ENCODE results near the gene TMEM69.

DNA sequence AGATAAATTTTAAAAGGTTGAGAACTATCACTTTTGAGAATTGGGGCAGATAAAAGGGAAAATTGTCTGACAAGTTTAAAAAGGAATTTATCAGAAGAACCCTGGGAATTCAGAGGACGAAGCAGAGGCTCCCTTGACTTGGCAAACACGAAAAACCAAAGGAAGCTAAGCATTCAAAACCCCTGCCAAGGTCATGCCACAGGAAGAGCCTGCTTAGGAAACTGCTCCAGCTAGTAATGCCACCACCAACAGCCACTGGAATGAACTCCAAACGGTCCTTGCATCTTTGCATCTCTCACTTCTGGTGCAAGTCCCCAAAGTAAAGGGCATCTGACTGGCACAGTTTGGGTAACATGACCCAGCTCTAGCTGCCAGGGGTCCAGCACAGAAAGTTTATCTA lies 8.9 kb upstream of the TMEM69 start:
- TF ChIP-seq GTF2F1 (IDR thresholded peaks at IDR 0.05; ENCODE audit: borderline replicate concordance, low read depth, low read length) (no peak), CTCF (IDR thresholded peaks at IDR 0.05; ENCODE audit: control extremely low read depth in 1 of 3, insufficient read depth in 1 of 3, low read depth in 1 of 3, low read length in 3 of 3) (no peak), POLR2A (IDR thresholded peaks at IDR 0.05; ENCODE audit: control extremely low read depth in 1 of 2, low read depth in 2 of 2, low read length in 2 of 2) (no peak)
